OCI-LY3 (cell line): ENCODE measurements around the gene OR6N1.

Source experiments
- CTCF ChIP-seq: fragments of 200-600, 300-600 bp; sonication (generic); IDR thresholded peaks from 2 replicates; pipeline ENCODE4 v1.5.1; 2014; ENCODE audit warnings: antibody characterized with exemption, low read length, low read depth
- EZH2phosphoT487 ChIP-seq: fragments of 200-600 bp; shearing (Covaris generic); IDR thresholded peaks from 2 replicates; pipeline ENCODE4 v1.6.1; 2018; ENCODE audit warnings: antibody characterized with exemption, mixed run types, low read depth

- TF ChIP-seq EZH2phosphoT487 (no peak), CTCF (no peak)
Measured at GRCh38 chr1:158798531-158798930, 26.5 kb upstream of the OR6N1 start.
